Nephron (organoid): Measurements from ENCODE around the gene DPP7.
"Not testable (repeated sequence)": the region's sequence is repeated elsewhere in the genome, so short reads cannot be mapped to it uniquely, and the experiment has no call there.

Experiments used
- H3K27ac Mint-ChIP-seq, 3 experiments: 2 replicates each; pipeline ENCODE4 v1.8.0; 2020; ENCODE audit warnings: mixed read lengths in 3 of 3, mild to moderate bottlenecking in 2 of 3, moderate library complexity in 1 of 3
- H3K27me3 Mint-ChIP-seq: 2 replicates; pipeline ENCODE4 v1.8.0; 2021; ENCODE audit warnings: low read depth, mild to moderate bottlenecking, moderate library complexity, mixed read lengths
- H3K36me3 Mint-ChIP-seq: 2 replicates; pipeline ENCODE4 v1.8.0; 2020; ENCODE audit warnings: low read depth, mixed read lengths
- H3K4me1 Mint-ChIP-seq: 2 replicates; pipeline ENCODE4 v1.8.0; 2020; ENCODE audit warnings: mixed read lengths
- H3K4me3 Mint-ChIP-seq, 3 experiments: 2 replicates each; pipeline ENCODE4 v1.8.0; 2020; ENCODE audit warnings: mild to moderate bottlenecking in 3 of 3, mixed read lengths in 3 of 3, moderate library complexity in 2 of 3
- H3K9me3 Mint-ChIP-seq: 2 replicates; pipeline ENCODE4 v1.8.0; 2020; ENCODE audit warnings: mixed read lengths
- CTCF ChIP-seq, 3 experiments: fragments of 200-600 bp; sonication (generic); IDR thresholded peaks; one replicate each; pipeline ENCODE4 v1.5.0; 2021; ENCODE audit warnings: antibody characterized with exemption in 3 of 3; ENCODE audit not compliant: unreplicated experiment in 3 of 3

The DPP7 gene

GRCh38 chr9:137136261-137136880 is 21.8 kb upstream of the DPP7 start:
- H3K27ac Mint-ChIP-seq, result no peak overlapping the region
- peaks cover 5% of the 10 kb centered on the region for H3K9me3 Mint-ChIP-seq
- H3K4me3 Mint-ChIP-seq, result no peak overlapping the region

DNA sequence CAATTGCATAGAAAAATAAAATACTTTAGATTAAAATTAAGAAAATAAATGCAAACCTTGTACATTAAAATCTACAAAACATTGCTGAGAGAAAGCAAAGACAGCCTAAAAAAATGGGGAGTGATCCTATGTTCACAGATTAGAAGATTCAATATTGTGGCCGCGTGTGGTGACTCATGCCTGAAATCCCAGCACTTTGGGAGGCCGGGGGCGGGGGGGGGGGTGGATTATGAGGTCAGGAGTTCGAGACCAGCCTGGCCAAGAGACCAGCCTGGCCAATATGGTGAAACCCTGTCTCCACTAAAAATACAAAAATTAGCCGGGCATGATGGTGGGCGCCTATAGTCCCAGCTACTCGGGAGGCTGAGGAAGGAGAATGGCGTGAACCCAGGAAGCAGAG is 20.6 kb upstream of the DPP7 start:
- not testable (repeated sequence) for H3K9me3 Mint-ChIP-seq, H3K27ac Mint-ChIP-seq, H3K4me3 Mint-ChIP-seq, H3K4me1 Mint-ChIP-seq, H3K36me3 Mint-ChIP-seq
- peaks cover 72% of the 10 kb centered on the region for H3K27me3 Mint-ChIP-seq

More at GRCh38 chr9:137136261-137136880, 21.8 kb upstream of the DPP7 start:
- Mint-ChIP-seq H3K27me3 (peaks cover 76% of the 10 kb centered on the region), H3K36me3 (no peaks in the 10 kb centered on the region), H3K4me1 (no peaks in the 10 kb centered on the region)
- no peak for TF ChIP-seq CTCF (IDR thresholded peaks at IDR 0.05; ENCODE audit: unreplicated experiment in 3 of 3)

DNA sequence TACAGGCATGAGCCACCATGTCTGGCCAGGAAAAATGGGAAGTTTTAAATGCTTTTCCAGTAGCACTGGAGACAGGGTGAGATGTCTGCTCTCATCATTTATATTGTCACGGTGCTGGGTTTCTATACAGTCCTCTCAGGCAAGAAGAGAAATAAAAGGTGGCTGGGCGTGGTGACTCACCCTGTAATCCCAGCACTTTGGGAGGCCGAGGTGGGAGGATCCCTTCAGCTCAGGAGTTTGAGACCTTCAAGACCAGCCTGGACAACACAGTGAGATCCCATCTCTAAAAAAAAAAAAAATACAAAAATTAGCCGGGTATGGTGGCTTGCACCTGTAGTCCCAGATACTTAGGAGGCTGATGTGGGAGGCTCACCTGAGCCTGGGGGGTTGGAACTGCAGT is 19.7 kb upstream of the DPP7 start:
- Mint-ChIP-seq H3K36me3 (no peaks in the 10 kb centered on the region), H3K9me3 (peaks cover 3% of the 10 kb centered on the region), H3K27me3 (peaks cover 63% of the 10 kb centered on the region), H3K4me1 (no peaks in the 10 kb centered on the region), H3K4me3 (peak overlapping the region in 1 of 3 experiments; percentile 23), H3K27ac (no peak overlapping the region)
- no peak for TF ChIP-seq CTCF (IDR thresholded peaks at IDR 0.05; ENCODE audit: unreplicated experiment in 3 of 3)

DNA sequence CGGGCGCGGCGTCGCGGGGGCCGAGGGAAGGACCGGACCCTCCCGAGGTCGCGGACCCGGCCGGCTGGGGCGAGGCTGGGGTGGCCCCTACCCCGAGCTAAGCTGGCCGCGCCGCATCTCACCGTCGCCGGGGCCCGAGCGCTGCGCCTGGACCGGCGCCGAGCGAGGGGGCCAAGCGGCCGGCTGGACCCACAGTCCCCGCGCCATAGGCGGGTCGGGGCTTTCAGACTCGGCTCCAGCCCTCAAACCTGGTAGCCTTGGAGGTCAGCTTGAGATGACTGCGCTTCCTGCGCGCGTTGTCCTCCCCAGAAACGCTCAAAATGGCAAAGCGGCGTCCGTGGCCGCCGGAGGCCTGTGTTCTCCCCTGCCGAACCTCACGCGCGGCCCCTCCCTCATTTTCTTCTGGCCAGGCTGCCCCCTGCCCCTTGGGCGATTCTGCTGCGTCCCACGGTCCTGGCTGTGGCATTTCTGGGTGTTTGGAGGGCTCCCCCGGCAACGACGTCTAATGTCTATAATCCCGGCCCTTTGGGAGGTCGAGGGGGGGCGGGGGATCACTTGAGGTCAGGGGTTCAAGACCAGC is 15.7 kb upstream of the DPP7 start:
- TF ChIP-seq CTCF (IDR thresholded peaks at IDR 0.05; ENCODE audit: unreplicated experiment in 3 of 3), result no peak
- H3K36me3 Mint-ChIP-seq, result no peaks in the 10 kb centered on the region
- H3K4me3 Mint-ChIP-seq, result peak overlapping the region; percentile 83 to 86 (median 85)
- H3K9me3 Mint-ChIP-seq, result peaks cover 3% of the 10 kb centered on the region
- H3K4me1 Mint-ChIP-seq, result peaks cover 23% of the 10 kb centered on the region
- H3K27ac Mint-ChIP-seq, result peak overlapping the region in 2 of 3 experiments; percentile 37 to 52
- peaks cover 29% of the 10 kb centered on the region for H3K27me3 Mint-ChIP-seq

DNA sequence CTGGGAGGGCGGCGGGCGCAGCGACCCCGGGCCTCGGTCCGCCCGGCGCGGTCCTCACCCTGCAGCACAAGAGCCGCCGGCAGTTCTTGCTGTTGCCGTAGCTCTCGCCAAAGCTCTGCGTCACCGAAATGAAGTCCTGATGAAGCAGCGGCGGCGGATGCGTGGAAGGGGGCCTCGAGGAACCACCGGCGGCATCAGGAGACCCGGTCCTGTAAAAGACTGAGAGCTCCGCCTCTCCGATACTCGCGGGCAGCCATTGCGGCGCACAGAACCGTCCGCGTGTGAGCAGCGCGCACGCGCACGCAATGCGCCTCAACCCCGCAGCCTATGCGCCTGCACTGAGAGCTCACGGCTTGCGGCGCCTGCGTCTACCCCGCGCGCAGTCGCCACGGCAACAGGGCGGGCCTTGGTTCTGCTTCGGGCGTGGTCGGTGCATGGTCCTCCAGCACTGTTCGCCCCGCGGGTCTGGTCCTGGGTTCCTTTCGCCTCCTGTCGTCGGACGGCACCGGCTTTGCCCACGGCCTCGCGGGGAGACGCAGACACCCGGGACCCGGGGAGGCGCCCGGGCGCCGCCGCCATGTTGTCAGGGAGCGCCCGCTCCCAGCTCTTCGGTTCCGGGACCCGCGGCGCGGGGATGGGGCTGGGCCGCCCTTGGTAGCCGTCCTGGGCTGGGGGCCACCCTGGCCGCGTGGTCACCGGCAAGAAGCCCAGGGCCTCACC is 15.1 kb upstream of the DPP7 start:
- peaks cover 29% of the 10 kb centered on the region for H3K27me3 Mint-ChIP-seq
- H3K27ac Mint-ChIP-seq, result peak overlapping the region in 2 of 3 experiments; percentile 83 to 86
- peaks cover 23% of the 10 kb centered on the region for H3K4me1 Mint-ChIP-seq
- H3K9me3 Mint-ChIP-seq, result peaks cover 3% of the 10 kb centered on the region
- H3K4me3 Mint-ChIP-seq, result peak overlapping the region; percentile 86 to 93 (median 89)
- H3K36me3 Mint-ChIP-seq, result no peaks in the 10 kb centered on the region
- TF ChIP-seq CTCF (IDR thresholded peaks at IDR 0.05; ENCODE audit: unreplicated experiment in 3 of 3), result no peak

DNA sequence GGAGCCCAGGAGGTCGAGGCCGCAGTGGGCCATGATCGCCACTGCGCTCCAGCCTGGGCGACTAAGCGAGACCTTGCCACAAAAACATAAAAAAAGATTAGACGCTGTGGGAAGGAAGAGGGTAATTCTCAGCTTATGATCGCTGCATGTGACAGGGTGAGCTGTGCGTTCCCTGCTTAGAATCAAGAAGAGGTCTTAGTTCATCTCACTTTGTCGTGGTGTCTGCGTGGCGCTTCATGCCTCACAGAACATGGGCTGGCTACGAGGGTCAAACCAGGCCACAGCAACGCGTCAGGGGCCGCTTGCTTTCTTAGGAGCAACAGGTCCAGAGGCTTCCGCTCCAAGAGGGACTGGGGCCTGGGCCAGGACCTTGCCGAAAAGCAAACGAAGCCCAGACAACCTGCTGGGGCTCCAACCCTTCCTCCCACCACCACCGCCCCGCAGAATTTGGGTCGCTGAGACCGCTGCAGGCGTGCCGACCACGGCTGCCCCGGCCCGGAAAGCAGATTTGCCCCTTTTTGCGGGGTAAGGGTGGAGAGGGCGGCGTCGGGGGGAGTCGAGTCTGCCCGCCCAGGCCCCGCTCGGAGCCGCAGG is 14.4 kb upstream of the DPP7 start:
- Mint-ChIP-seq H3K4me1 (peaks cover 23% of the 10 kb centered on the region), H3K27me3 (peaks cover 24% of the 10 kb centered on the region)

More for the DNA sequence above, 14.4 kb upstream of the DPP7 start:
- no peak for TF ChIP-seq CTCF (IDR thresholded peaks at IDR 0.05; ENCODE audit: unreplicated experiment in 3 of 3)
- Mint-ChIP-seq H3K27ac (peak overlapping the region; percentile 78 to 91 (median 90)), H3K4me3 (peak overlapping the region; percentile 86 to 89 (median 89)), H3K9me3 (peaks cover 3% of the 10 kb centered on the region), H3K36me3 (no peaks in the 10 kb centered on the region)
